Liver (tissue), 9 donors: ENCODE data around the gene TRIM21. TPM values are rescaled to one million over a fixed set of nuclear protein-coding genes. Genes with fewer than 3 reads are reported as not detected.

ENCODE experiments used
- DNase-seq: peaks from one replicate; pipeline ENCODE4 v3.0.0-alpha.2; 2017; ENCODE audit warnings: low spot score
- H3K27ac ChIP-seq, 2 donors: one replicate each; pipeline ENCODE4 v1.7.0; 2013; ENCODE audit warnings: inconsistent platforms in 2 of 2, low read length in 2 of 2, control low read depth in 1 of 2, low read depth in 1 of 2, mild to moderate bottlenecking in 1 of 2
- H3K27me3 ChIP-seq, 4 donors: one replicate each; pipeline versions ENCODE4 v1.6.1 to v1.7.0; 2013; ENCODE audit warnings: low read length in 3 of 4, inconsistent platforms in 1 of 4, mild to moderate bottlenecking in 1 of 4, moderate library complexity in 1 of 4; ENCODE audit not compliant: control insufficient read depth in 4 of 4, insufficient read depth in 4 of 4
- H3K36me3 ChIP-seq, 4 donors: one replicate each; pipeline versions ENCODE4 v1.6.1 to v1.7.0; 2013; ENCODE audit warnings: low read length in 3 of 4, mild to moderate bottlenecking in 3 of 4, low read depth in 1 of 4, moderate library complexity in 1 of 4; ENCODE audit not compliant: control insufficient read depth in 4 of 4, insufficient read depth in 3 of 4
- H3K4me1 ChIP-seq, 4 donors: one replicate each; pipeline versions ENCODE4 v1.6.1 to v1.7.0; 2013; ENCODE audit warnings: low read length in 3 of 4, mild to moderate bottlenecking in 3 of 4, moderate library complexity in 1 of 4; ENCODE audit not compliant: control insufficient read depth in 4 of 4, insufficient read depth in 4 of 4
- H3K4me3 ChIP-seq, 3 donors: one replicate each; pipeline versions ENCODE4 v1.6.1 to v1.7.0; 2013; ENCODE audit warnings: low read length in 3 of 3, control low read depth in 1 of 3, low read depth in 1 of 3, mild to moderate bottlenecking in 1 of 3
- H3K9ac ChIP-seq, 2 donors: one replicate each; pipeline ENCODE4 v1.7.0; 2013; ENCODE audit warnings: low read length in 2 of 2, mild to moderate bottlenecking in 2 of 2, moderate library complexity in 2 of 2, control low read depth in 1 of 2, low read depth in 1 of 2
- H3K9me3 ChIP-seq, 4 donors: one replicate each; pipeline versions ENCODE4 v1.6.1 to v1.7.0; 2013; ENCODE audit warnings: low read length in 3 of 4; ENCODE audit not compliant: control insufficient read depth in 4 of 4
- ATF3 ChIP-seq: IDR thresholded peaks from 2 replicates; pipeline ENCODE4 v1.6.1; 2016; ENCODE audit warnings: antibody characterized with exemption
- EGR1 ChIP-seq, 2 donors: IDR thresholded peaks; 2 replicates each; pipeline ENCODE4 v1.6.1; 2016 to 2018; ENCODE audit warnings: antibody characterized with exemption in 2 of 2, low read depth in 2 of 2
- FOXA1 ChIP-seq: IDR thresholded peaks from 2 replicates; pipeline ENCODE4 v1.6.1; 2016; ENCODE audit warnings: antibody characterized with exemption
- FOXA2 ChIP-seq: IDR thresholded peaks from 2 replicates; pipeline ENCODE4 v1.6.1; 2016; ENCODE audit warnings: antibody characterized with exemption
- GABPA ChIP-seq, 2 donors: IDR thresholded peaks in 1 of 2; conservative IDR thresholded peaks in 1 of 2; 2 replicates each; pipeline ENCODE4 v1.6.1; 2016; ENCODE audit warnings: antibody characterized with exemption in 2 of 2, mild to moderate bottlenecking in 1 of 2, moderate library complexity in 1 of 2
- HNF4A ChIP-seq, 2 donors: conservative IDR thresholded peaks; 2 replicates each; pipeline ENCODE4 v1.6.1; 2016; ENCODE audit warnings: antibody characterized with exemption in 2 of 2, mild to moderate bottlenecking in 2 of 2
- HNF4G ChIP-seq: IDR thresholded peaks from 2 replicates; pipeline ENCODE4 v1.6.1; 2016; ENCODE audit warnings: antibody characterized with exemption
- JUND ChIP-seq, 2 donors: IDR thresholded peaks; 2 replicates each; pipeline ENCODE4 v1.6.1; 2016; ENCODE audit warnings: antibody characterized with exemption in 2 of 2
- NR2F2 ChIP-seq: IDR thresholded peaks from 2 replicates; pipeline ENCODE4 v1.6.1; 2016; ENCODE audit warnings: antibody characterized with exemption
- RAD21 ChIP-seq, 2 donors: IDR thresholded peaks; 2 replicates each; pipeline ENCODE4 v1.6.1; 2016; ENCODE audit warnings: antibody characterized with exemption in 2 of 2, mild to moderate bottlenecking in 2 of 2
- REST ChIP-seq: IDR thresholded peaks from 2 replicates; pipeline ENCODE4 v1.6.1; 2016; ENCODE audit warnings: antibody characterized with exemption, mild to moderate bottlenecking
- RXRA ChIP-seq, 2 donors: IDR thresholded peaks; 2 replicates each; pipeline ENCODE4 v1.6.1; 2017 to 2018; ENCODE audit warnings: antibody characterized with exemption in 2 of 2, mild to moderate bottlenecking in 1 of 2
- SP1 ChIP-seq: IDR thresholded peaks from 2 replicates; pipeline ENCODE4 v1.6.1; 2018; ENCODE audit warnings: antibody characterized with exemption, mild to moderate bottlenecking
- TAF1 ChIP-seq: conservative IDR thresholded peaks from 2 replicates; pipeline ENCODE4 v1.6.1; 2016; ENCODE audit warnings: antibody characterized with exemption, mild to moderate bottlenecking
- YY1 ChIP-seq: IDR thresholded peaks from 2 replicates; pipeline ENCODE4 v1.6.1; 2016; ENCODE audit warnings: antibody characterized with exemption, mild to moderate bottlenecking
- ZBTB33 ChIP-seq: IDR thresholded peaks from 2 replicates; pipeline ENCODE4 v1.6.1; 2016; ENCODE audit warnings: antibody characterized with exemption
- WGBS: extraction: QIAGEN DNeasy Blood & Tissue Kit; methylation state at CpG from one replicate; pipeline ENCODE4 v1.1.7; 2013; 5-methylcytosine and 5-hydroxymethylcytosine counted together
- polyA plus RNA-seq, 2 donors: library from polyadenylated mRNA; stranded (reverse) in 1 of 2; unstranded in 1 of 2; fragments of 200-250 nt in 1 of 2; fragments of >200 nt in 1 of 2; fragmentation: Nextera tagmentation in 1 of 2; extraction: Ambion mirVana in 1 of 2; gene quantifications; one replicate each; pipeline versions ENCODE4 v1.2.1 to v1.2.3, GENCODE V29; 2013 to 2015
- total RNA-seq, 2 donors: library from RNA; depleted of rRNA; stranded (reverse); fragments of >200 nt; gene quantifications; one replicate each; pipeline ENCODE4 v1.2.3, GENCODE V29; 2014
- TF ChIP-seq, protein P1 (sequence below): IDR thresholded peaks from 2 replicates; pipeline ENCODE4 v1.6.1; 2016; ENCODE audit warnings: antibody characterized with exemption
- TF ChIP-seq, protein P2 (sequence below): fragments of 150-350 bp; IDR thresholded peaks from 2 replicates; pipeline ENCODE4 v1.5.1; 2017; ENCODE audit warnings: improper control_type of control experiment, low read depth, low read length; ENCODE audit not compliant: missing input control
- donor health status: healthy.
- donor health status: healthy.
- donor health status: healthy.
- donor health status: healthy.
- donor health status: healthy.

Gene TRIM21
- total and polyA plus RNA-seq, 4 donors: 8.0 to 14.9 (median 12.4) TPM

DNA sequence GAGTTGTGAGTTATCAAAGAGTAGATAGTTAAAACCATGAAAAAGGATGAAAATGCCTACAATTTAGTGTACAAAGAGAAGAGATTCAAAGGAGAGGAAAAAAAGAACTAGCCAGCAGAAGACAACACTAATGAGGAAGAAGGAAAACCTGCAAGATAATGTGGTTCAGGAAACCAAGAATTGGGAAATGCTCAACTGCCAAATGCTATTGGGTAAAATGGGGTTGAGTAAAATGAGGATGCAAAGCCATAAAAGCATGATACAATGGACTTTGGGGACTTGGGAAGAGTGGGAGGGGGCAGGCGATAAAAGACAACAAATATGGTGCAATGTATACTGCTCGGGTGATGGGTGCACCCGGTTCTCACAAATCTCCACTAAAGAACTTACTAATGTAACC lies 48.0 kb upstream of the TRIM21 start:
- Histone ChIP-seq H3K9me3 (no peaks in the 10 kb centered on the region), H3K27ac (no peak overlapping the region), H3K9ac (no peak overlapping the region), H3K4me3 (no peak overlapping the region), H3K36me3 (no peaks in the 10 kb centered on the region), H3K27me3 (no peaks in the 10 kb centered on the region), H3K4me1 (no peaks in the 10 kb centered on the region)
- no peak for DNase-seq
- no peak for TF ChIP-seq RAD21 (IDR thresholded peaks at IDR 0.05)
- no peak for TF ChIP-seq REST
- no peak for TF ChIP-seq FOXA2
- no peak for TF ChIP-seq RXRA (IDR thresholded peaks at IDR 0.05)
- TF ChIP-seq YY1: no peak
- TF ChIP-seq HNF4G: no peak
- TF ChIP-seq HNF4A (conservative IDR thresholded peaks at IDR 0.05): no peak
- TF ChIP-seq ZBTB33: no peak
- 89% methylated on average over 3 of the region's 3 CpGs for WGBS

DNA sequence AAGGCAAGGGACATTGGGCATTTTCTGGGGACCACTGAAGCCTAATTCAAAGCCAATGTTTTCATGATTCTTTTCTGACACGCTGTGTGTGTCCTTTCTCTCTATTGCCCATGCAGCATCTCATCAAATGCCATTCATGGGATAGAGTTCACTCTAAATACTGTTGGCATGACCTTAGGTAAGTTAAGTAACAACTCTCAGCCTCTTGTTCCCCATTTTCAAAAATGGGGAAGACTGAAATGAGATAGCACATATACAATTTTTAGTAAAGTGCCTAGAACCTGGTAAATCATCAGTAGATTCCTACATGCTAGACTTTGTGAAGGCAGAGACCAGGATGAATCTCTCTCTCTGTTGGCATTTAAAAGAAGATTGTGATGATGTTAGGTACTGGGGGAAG lies 42.9 kb upstream of the TRIM21 start:
- TF ChIP-seq, protein P1, sequence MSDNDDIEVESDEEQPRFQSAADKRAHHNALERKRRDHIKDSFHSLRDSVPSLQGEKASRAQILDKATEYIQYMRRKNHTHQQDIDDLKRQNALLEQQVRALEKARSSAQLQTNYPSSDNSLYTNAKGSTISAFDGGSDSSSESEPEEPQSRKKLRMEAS: no peak
- TF ChIP-seq FOXA2: no peak
- no peak for TF ChIP-seq YY1
- no peak for TF ChIP-seq RAD21 (IDR thresholded peaks at IDR 0.05)
- TF ChIP-seq REST: no peak
- no peak for TF ChIP-seq FOXA1
- TF ChIP-seq ZBTB33: no peak
- TF ChIP-seq RXRA (IDR thresholded peaks at IDR 0.05): no peak
- TF ChIP-seq SP1: no peak
- TF ChIP-seq HNF4A (conservative IDR thresholded peaks at IDR 0.05): no peak
- TF ChIP-seq ATF3: no peak
- no peak for TF ChIP-seq NR2F2
- TF ChIP-seq HNF4G: no peak
- no peak for TF ChIP-seq TAF1
- TF ChIP-seq JUND (IDR thresholded peaks at IDR 0.05): no peak
- TF ChIP-seq EGR1 (IDR thresholded peaks at IDR 0.05; ENCODE audit: low read depth in 2 of 2): no peak
- TF ChIP-seq GABPA (IDR thresholded peaks at IDR 0.05 in 1 of 2, conservative IDR thresholded peaks at IDR 0.05 in 1 of 2): no peak
- TF ChIP-seq, protein P2, sequence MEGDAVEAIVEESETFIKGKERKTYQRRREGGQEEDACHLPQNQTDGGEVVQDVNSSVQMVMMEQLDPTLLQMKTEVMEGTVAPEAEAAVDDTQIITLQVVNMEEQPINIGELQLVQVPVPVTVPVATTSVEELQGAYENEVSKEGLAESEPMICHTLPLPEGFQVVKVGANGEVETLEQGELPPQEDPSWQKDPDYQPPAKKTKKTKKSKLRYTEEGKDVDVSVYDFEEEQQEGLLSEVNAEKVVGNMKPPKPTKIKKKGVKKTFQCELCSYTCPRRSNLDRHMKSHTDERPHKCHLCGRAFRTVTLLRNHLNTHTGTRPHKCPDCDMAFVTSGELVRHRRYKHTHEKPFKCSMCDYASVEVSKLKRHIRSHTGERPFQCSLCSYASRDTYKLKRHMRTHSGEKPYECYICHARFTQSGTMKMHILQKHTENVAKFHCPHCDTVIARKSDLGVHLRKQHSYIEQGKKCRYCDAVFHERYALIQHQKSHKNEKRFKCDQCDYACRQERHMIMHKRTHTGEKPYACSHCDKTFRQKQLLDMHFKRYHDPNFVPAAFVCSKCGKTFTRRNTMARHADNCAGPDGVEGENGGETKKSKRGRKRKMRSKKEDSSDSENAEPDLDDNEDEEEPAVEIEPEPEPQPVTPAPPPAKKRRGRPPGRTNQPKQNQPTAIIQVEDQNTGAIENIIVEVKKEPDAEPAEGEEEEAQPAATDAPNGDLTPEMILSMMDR: no peak
- DNase-seq: no peak
- no peaks in the 10 kb centered on the region for H3K4me1 ChIP-seq
- H3K4me3 ChIP-seq: no peak overlapping the region
- H3K27ac ChIP-seq: no peak overlapping the region
- WGBS: 79% methylated on average over 1 of the region's 1 CpG
- no peaks in the 10 kb centered on the region for H3K36me3 ChIP-seq
- no peaks in the 10 kb centered on the region for H3K9me3 ChIP-seq
- H3K27me3 ChIP-seq: no peaks in the 10 kb centered on the region
- no peak overlapping the region for H3K9ac ChIP-seq
